Neural progenitor cell (in vitro differentiated cells): ENCODE results near the gene S100PBP. TPM values are rescaled to one million over a fixed set of nuclear protein-coding genes. Genes with fewer than 3 reads are reported as not detected.

Source experiments
- DNase-seq: peaks from one replicate; pipeline ENCODE4 v3.0.0-alpha.2; 2016; ENCODE audit warnings: low spot score
- H2AFZ ChIP-seq: fragments of 200-600 bp; sonication (generic); replicated peaks from 2 replicates; pipeline ENCODE4 v1.6.1; 2016; ENCODE audit warnings: antibody characterized with exemption
- H3F3A ChIP-seq: fragments of 200-600 bp; sonication (generic); 2 replicates; pipeline ENCODE4 v1.6.1; 2016; ENCODE audit warnings: antibody characterized with exemption, low read depth
- H3K27ac ChIP-seq: fragments of 200-600 bp; sonication (generic); 2 replicates; pipeline ENCODE4 v1.5.1; 2016; ENCODE audit warnings: mild to moderate bottlenecking
- H3K27me3 ChIP-seq: fragments of 200-600 bp; sonication (generic); 2 replicates; pipeline ENCODE4 v1.6.1; 2016; ENCODE audit warnings: mild to moderate bottlenecking, moderate library complexity
- H3K36me3 ChIP-seq: fragments of 200-600 bp; sonication (generic); 2 replicates; pipeline ENCODE4 v1.5.1; 2016
- H3K4me1 ChIP-seq: fragments of 200-600 bp; sonication (generic); 2 replicates; pipeline ENCODE4 v1.6.1; 2016; ENCODE audit warnings: mixed run types
- H3K4me2 ChIP-seq: fragments of 200-600 bp; sonication (generic); 2 replicates; pipeline ENCODE4 v1.6.1; 2016
- H3K4me3 ChIP-seq: fragments of 200-600 bp; sonication (generic); 2 replicates; pipeline ENCODE4 v1.5.1; 2016
- H3K79me2 ChIP-seq: fragments of 200-600 bp; sonication (generic); 2 replicates; pipeline ENCODE4 v1.6.1; 2016; ENCODE audit warnings: low read depth
- H3K9ac ChIP-seq: fragments of 200-600 bp; sonication (generic); 2 replicates; pipeline ENCODE4 v1.6.1; 2016
- H3K9me3 ChIP-seq: fragments of 200-600 bp; sonication (generic); 2 replicates; pipeline ENCODE4 v1.5.1; 2016; ENCODE audit warnings: low read depth
- H4K20me1 ChIP-seq: fragments of 200-600 bp; sonication (generic); 2 replicates; pipeline ENCODE4 v1.6.1; 2016; ENCODE audit warnings: low read depth
- H3K27ac Mint-ChIP-seq: 3 replicates; pipeline ENCODE4 v1.8.0; 2021; ENCODE audit warnings: mixed read lengths
- H3K27me3 Mint-ChIP-seq: 2 replicates; pipeline ENCODE4 v1.8.0; 2022; ENCODE audit warnings: low read depth, mild to moderate bottlenecking, inconsistent platforms, moderate library complexity, mixed read lengths; ENCODE audit not compliant: insufficient read depth
- H3K36me3 Mint-ChIP-seq: 3 replicates; pipeline ENCODE4 v1.8.0; 2021; ENCODE audit warnings: mixed read lengths
- H3K4me1 Mint-ChIP-seq: 3 replicates; pipeline ENCODE4 v1.8.0; 2021; ENCODE audit warnings: mixed read lengths
- H3K4me3 Mint-ChIP-seq: 3 replicates; pipeline ENCODE4 v1.8.0; 2021; ENCODE audit warnings: mild to moderate bottlenecking, moderate library complexity, mixed read lengths
- H3K9me3 Mint-ChIP-seq: 3 replicates; pipeline ENCODE4 v1.8.0; 2020; ENCODE audit warnings: mixed read lengths
- CTCF ChIP-seq: fragments of 200-600 bp; sonication (generic); IDR thresholded peaks from 2 replicates; pipeline ENCODE4 v1.5.1; 2017; ENCODE audit warnings: antibody characterized with exemption, mild to moderate bottlenecking
- EZH2 ChIP-seq: fragments of 200-600 bp; sonication (generic); IDR thresholded peaks from 2 replicates; pipeline ENCODE4 v1.6.1; 2017; ENCODE audit warnings: antibody characterized with exemption, mild to moderate bottlenecking, moderate library complexity
- EZH2phosphoT487 ChIP-seq: fragments of 200-600 bp; sonication (generic); IDR thresholded peaks from 2 replicates; pipeline ENCODE4 v1.6.1; 2017; ENCODE audit warnings: antibody characterized with exemption
- total RNA-seq: library from RNA; depleted of rRNA; stranded (reverse); fragments of >200 nt; gene quantifications from 2 replicates; pipeline ENCODE4 v1.2.3, GENCODE V29; 2015; ENCODE audit warnings: low replicate concordance

Gene S100PBP
- total RNA-seq, 1 donor from 2014 or later: 107 TPM

DNA sequence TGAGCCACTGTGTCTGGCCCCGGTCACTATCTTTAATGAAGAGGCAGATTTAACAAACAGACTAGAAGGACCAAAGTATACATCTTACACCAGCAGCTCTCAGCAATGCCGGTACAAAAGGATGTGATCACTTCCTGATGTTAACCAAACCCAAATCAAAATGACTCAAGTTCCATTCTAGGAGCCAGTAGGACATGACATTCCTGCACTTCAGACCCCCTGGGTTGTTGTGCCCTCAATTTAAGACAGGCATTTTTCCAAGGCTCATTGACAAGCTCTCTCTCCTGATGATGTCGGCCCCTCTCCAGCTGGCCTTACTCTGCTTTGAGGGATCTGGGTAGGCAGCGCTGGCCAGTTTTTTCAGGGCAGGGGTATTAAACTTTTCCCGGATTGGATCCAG, 35.4 kb upstream of the S100PBP start:
- Histone ChIP-seq H3K9ac (no peak overlapping the region), H3K4me3 (no peak overlapping the region), H3K4me1 (no peaks in the 10 kb centered on the region), H4K20me1 (no peaks in the 10 kb centered on the region), H3K9me3 (no peaks in the 10 kb centered on the region), H3K4me2 (no peak overlapping the region), H3K79me2 (no peaks in the 10 kb centered on the region), H3K27ac (no peak overlapping the region), H3K27me3 (no peaks in the 10 kb centered on the region), H2AFZ (no peak overlapping the region), H3F3A (peaks cover 1% of the 10 kb centered on the region), H3K36me3 (peaks cover 4% of the 10 kb centered on the region)
- no peak for TF ChIP-seq CTCF
- TF ChIP-seq EZH2: no peak
- Mint-ChIP-seq H3K36me3 (peaks cover 34% of the 10 kb centered on the region), H3K4me1 (no peaks in the 10 kb centered on the region), H3K27me3 (peaks cover 2% of the 10 kb centered on the region), H3K27ac (no peak overlapping the region), H3K9me3 (no peaks in the 10 kb centered on the region), H3K4me3 (no peak overlapping the region)
- no peak for DNase-seq

- Histone ChIP-seq H3K4me2 (no peak overlapping the region), H3K79me2 (no peaks in the 10 kb centered on the region), H3K9me3 (no peaks in the 10 kb centered on the region), H3K27me3 (no peaks in the 10 kb centered on the region), H3K9ac (no peak overlapping the region), H3K27ac (no peak overlapping the region), H2AFZ (no peak overlapping the region), H3F3A (peaks cover 6% of the 10 kb centered on the region), H3K36me3 (peaks cover 4% of the 10 kb centered on the region), H3K4me1 (no peaks in the 10 kb centered on the region), H4K20me1 (no peaks in the 10 kb centered on the region), H3K4me3 (no peak overlapping the region)
- TF ChIP-seq EZH2 (no peak), CTCF (no peak), EZH2phosphoT487 (no peak)
- H3K36me3 Mint-ChIP-seq: peaks cover 33% of the 10 kb centered on the region
- H3K9me3 Mint-ChIP-seq: no peaks in the 10 kb centered on the region
- H3K4me3 Mint-ChIP-seq: no peak overlapping the region
- H3K27me3 Mint-ChIP-seq: peaks cover under 1% of the 10 kb centered on the region
- DNase-seq: no peak
- no peak overlapping the region for H3K27ac Mint-ChIP-seq
- H3K4me1 Mint-ChIP-seq: no peaks in the 10 kb centered on the region
Measured at GRCh38 chr1:32783851-32784250, 33.6 kb upstream of the S100PBP start.

GRCh38 chr1:32784817-32785216, 32.6 kb upstream of the S100PBP start:
- H3K9me3 Mint-ChIP-seq: no peaks in the 10 kb centered on the region
- H3F3A ChIP-seq: peaks cover 6% of the 10 kb centered on the region

More at GRCh38 chr1:32784817-32785216, 32.6 kb upstream of the S100PBP start:
- H3K4me3 ChIP-seq: no peak overlapping the region
- H3K9ac ChIP-seq: no peak overlapping the region
- H3K79me2 ChIP-seq: no peaks in the 10 kb centered on the region
- DNase-seq: no peak
- peaks cover 4% of the 10 kb centered on the region for H3K36me3 ChIP-seq
- H3K36me3 Mint-ChIP-seq: peaks cover 28% of the 10 kb centered on the region
- H3K4me1 ChIP-seq: no peaks in the 10 kb centered on the region
- TF ChIP-seq EZH2 (no peak), EZH2phosphoT487 (no peak), CTCF (no peak)
- no peaks in the 10 kb centered on the region for H3K27me3 Mint-ChIP-seq
- H3K27ac Mint-ChIP-seq: no peak overlapping the region
- H3K4me1 Mint-ChIP-seq: no peaks in the 10 kb centered on the region
- H3K4me3 Mint-ChIP-seq: no peak overlapping the region
- no peaks in the 10 kb centered on the region for H4K20me1 ChIP-seq
- H3K27ac ChIP-seq: no peak overlapping the region
- no peaks in the 10 kb centered on the region for H3K9me3 ChIP-seq
- H3K27me3 ChIP-seq: no peaks in the 10 kb centered on the region
- no peak overlapping the region for H3K4me2 ChIP-seq
- H2AFZ ChIP-seq: no peak overlapping the region
